Measurements from ENCODE around the gene SLC35B2.
A peak's percentile ranks its signal among the peaks of the same experiment; 100 is the strongest.

The SLC35B2 gene

DNA sequence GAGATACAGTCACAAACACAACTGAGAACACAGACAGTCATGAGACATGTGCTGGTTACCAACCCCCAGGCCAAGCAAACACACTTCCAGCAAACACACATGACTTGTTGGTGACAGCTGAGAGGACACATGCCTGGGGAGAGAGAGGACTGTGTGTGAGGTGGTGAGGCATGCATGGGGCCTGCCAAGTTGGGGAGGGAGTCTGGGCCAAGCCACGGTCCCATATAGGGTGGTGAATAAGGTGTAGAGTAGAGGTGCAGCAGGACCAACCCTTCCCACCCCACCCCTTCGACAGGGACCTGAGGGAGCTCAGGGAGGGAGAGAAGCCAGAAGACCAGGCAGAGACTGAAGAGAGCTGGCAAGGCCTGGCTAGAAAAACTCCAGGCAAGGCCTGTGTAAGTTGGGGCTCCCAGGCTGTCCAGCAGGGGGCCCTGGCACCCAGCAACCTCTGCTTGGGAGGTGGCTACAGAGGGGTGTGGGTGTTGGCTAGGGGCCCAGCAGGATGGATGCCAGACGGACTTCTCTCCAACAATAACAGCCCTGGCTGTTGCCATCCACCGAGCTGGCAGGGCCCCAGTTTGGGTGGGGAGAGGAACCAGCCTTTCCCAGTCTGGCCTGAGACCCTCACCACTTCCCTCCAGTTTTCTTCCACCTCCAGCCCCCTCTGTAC lies 35.9 kb downstream of the SLC35B2 start:
- no peak overlapping the region for H3K4me3 ChIP-seq (ENCODE audit: low read depth, low read length)
- in situ Hi-C loops (cut with HindIII; ENCODE audit: low sequenced_read_pairs), result no loop called here
- peak; percentile 75 for DNase-seq (ENCODE audit: low read depth, low spot score)
- TF ChIP-seq, protein P1, sequence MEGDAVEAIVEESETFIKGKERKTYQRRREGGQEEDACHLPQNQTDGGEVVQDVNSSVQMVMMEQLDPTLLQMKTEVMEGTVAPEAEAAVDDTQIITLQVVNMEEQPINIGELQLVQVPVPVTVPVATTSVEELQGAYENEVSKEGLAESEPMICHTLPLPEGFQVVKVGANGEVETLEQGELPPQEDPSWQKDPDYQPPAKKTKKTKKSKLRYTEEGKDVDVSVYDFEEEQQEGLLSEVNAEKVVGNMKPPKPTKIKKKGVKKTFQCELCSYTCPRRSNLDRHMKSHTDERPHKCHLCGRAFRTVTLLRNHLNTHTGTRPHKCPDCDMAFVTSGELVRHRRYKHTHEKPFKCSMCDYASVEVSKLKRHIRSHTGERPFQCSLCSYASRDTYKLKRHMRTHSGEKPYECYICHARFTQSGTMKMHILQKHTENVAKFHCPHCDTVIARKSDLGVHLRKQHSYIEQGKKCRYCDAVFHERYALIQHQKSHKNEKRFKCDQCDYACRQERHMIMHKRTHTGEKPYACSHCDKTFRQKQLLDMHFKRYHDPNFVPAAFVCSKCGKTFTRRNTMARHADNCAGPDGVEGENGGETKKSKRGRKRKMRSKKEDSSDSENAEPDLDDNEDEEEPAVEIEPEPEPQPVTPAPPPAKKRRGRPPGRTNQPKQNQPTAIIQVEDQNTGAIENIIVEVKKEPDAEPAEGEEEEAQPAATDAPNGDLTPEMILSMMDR (IDR thresholded peaks at IDR 0.05; ENCODE audit: low read depth, low read length), result peak; percentile 80

DNA sequence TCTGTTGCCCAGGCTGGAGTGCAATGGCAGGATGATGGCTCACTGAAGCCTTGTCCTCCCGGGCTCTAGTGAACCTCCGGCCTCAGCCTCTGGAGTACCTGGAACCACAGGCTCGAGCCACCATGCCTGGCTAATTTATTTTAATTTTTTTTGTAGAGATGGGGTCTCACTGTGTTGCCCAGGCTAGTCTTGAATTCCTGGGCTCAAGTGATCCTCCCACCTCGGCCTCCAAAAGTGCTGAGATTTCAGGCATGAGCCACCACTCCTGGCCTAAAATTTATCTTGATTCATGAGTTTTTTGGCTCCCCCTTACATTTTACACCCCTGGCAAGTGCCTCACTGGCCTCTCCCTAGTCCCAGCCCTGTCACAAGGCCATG lies 36.4 kb downstream of the SLC35B2 start:
- in situ Hi-C loops (cut with HindIII; ENCODE audit: low sequenced_read_pairs), result no loop called here
- DNase-seq (ENCODE audit: low read depth, low spot score), result no peak
- no peak overlapping the region for H3K4me3 ChIP-seq (ENCODE audit: low read depth, low read length)
- TF ChIP-seq, protein P1 (IDR thresholded peaks at IDR 0.05; ENCODE audit: low read depth, low read length), result no peak

DNA sequence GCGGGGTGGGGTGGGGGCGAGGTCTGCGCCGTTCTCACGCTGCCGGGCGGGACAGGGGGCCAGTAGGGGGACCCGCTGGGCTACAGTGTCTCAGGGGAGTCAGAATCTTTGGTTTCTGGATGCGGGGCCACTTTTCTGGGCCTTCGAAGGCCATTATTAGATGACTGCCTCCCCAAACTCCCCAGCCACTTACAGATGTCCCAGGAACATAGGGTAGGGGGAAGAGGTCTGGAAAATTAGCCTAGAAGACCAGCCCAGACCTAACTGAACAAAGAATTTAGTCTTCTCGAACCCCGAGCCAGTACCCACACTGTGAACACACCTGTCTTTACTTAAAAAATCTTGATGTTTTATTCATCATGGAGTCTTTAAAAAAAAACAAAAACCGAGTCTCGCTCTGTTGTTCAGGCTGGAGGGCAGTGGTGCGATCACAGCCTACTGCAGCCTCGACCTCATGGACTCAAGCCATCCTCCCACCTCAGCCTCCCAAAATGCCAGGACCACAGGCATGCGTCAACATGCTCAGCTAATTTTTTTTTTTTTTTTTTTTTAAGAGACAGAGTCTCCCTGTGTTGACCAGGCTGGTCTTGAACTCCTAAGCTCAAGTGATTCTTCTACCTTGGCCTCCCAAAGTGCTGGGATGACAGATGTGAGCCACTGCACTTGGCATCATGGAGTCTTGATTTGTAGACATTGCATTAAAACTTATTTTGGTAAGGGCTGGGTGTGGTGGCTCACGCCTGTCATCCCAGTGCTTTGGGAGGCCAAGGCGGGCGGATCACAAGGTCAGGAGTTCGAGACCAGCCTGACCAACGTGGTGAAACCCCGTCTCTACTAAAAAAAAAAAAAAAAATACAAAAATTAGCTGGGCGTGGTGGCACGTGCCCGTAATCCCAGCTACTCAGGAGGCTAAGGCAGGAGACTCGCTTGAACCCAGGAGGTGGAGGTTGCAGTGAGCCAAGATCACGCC lies 37.2 kb downstream of the SLC35B2 start:
- in situ Hi-C loops (cut with HindIII; ENCODE audit: low sequenced_read_pairs), result no loop called here
- TF ChIP-seq, protein P1 (IDR thresholded peaks at IDR 0.05; ENCODE audit: low read depth, low read length), result no peak
- H3K4me3 ChIP-seq (ENCODE audit: low read depth, low read length), result peak overlapping the region; percentile 30
- no peak for DNase-seq (ENCODE audit: low read depth, low spot score)

DNA sequence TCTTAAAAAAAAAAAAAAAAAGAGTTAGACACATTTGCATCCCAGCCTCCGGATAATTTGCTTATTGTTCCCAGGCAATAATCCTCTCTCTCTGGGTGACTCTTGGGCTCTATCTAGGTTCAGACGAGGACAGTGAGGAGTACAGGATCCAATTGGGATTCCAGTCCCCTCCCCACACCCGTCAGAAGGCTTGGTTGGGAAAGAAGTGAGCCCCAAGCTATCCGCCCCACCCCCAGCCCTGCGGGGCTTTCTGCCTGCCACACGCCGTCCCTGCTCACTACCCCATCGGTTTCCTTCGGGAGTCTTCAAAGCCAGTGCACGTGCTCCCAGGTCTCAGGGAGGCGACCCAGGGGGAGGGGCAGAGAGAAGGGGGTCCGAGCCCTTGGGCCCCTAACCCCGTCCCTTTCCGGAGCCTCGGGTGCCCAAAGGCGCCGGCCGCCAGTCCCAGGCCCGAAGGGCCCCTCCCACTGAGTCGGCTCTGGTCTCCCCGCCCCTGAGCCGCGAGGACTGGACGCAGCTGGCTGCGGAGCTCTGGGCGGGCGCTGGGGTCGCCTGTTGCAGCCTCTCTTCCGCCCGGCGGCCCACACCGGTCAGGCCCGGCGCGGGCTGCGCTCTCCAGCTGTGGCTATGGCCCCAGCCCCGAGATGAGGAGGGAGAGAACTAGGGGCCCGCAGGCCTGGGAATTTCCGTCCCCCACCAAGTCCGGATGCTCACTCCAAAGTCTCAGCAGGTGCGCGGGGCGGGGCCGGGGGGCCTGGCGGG lies 38.1 kb downstream of the SLC35B2 start:
- H3K4me3 ChIP-seq (ENCODE audit: low read depth, low read length), result peak overlapping the region; percentile 30
- in situ Hi-C loops (cut with HindIII; ENCODE audit: low sequenced_read_pairs), result no loop called here
- TF ChIP-seq, protein P1 (IDR thresholded peaks at IDR 0.05; ENCODE audit: low read depth, low read length), result no peak
- DNase-seq (ENCODE audit: low read depth, low spot score), result peak; percentile 56

DNA sequence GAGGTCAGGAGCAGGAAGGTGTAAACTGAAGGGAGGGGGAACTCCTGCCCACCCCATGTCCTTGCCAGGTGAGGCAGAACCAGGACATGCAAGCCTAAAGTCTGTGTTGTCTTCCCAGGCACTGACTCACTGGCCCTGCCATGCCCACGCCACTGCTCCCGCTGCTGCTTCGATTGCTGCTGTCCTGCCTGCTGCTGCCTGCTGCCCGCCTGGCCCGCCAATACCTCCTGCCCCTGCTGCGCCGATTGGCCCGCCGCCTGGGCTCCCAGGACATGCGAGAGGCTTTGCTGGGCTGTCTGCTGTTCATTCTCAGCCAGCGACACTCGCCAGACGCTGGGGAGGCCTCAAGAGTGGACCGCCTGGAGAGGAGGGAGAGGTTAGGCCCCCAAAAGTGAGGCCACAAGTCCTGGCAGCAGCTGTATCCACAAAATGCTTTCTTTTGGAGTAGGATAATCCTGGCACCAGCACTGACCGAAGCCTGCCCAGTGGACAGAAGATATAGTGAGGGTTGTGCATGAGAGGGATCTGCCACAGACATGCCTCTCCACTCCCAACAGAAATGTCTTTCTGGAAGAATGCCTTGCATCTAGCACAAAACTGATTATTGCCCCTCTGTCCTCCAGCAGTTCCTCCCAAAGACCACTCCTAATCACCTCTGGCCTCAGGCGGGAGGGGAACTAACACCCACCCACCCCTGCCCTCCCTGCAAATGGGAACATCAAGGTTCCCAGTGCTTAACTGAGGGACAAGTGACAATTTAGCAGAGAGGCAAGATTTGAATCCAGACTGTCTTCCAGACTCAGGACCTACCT lies 39.8 kb downstream of the SLC35B2 start:
- peak; percentile 54 for DNase-seq (ENCODE audit: low read depth, low spot score)
- in situ Hi-C loops (cut with HindIII; ENCODE audit: low sequenced_read_pairs), result no loop called here
- H3K4me3 ChIP-seq (ENCODE audit: low read depth, low read length), result no peak overlapping the region
- TF ChIP-seq, protein P1 (IDR thresholded peaks at IDR 0.05; ENCODE audit: low read depth, low read length), result no peak

Measured in astrocyte of the spinal cord (primary cell).